Vagina (tissue), 2 donors: ENCODE results near the gene NUDT2. TPM values are rescaled to one million over a fixed set of nuclear protein-coding genes. Genes with fewer than 3 reads are reported as not detected.

ENCODE experiments used
- DNase-seq, 2 donors: peaks; one replicate each; pipeline ENCODE4 v3.0.0-alpha.2; 2017; ENCODE audit errors: extremely low spot score in 2 of 2
- H3K27ac ChIP-seq: fragments of 200-600 bp; sonication (generic); one replicate; pipeline ENCODE4 v1.5.1; 2019
- H3K27me3 ChIP-seq: fragments of 200-600 bp; sonication (generic); one replicate; pipeline ENCODE4 v1.5.1; 2019
- H3K36me3 ChIP-seq, 2 donors: fragments of 200-600 bp; sonication (generic); one replicate each; pipeline ENCODE4 v1.5.1; 2017 to 2019
- H3K4me1 ChIP-seq: fragments of 200-600 bp; sonication (generic); one replicate; pipeline ENCODE4 v1.5.1; 2019
- H3K4me3 ChIP-seq, 2 donors: fragments of 200-600 bp; sonication (generic); 1 replicate in 1 of 2; 2 replicates in 1 of 2; pipeline ENCODE4 v1.5.1; 2016 to 2019
- H3K9me3 ChIP-seq: fragments of 200-600 bp; sonication (generic); one replicate; pipeline ENCODE4 v1.5.1; 2019
- CTCF ChIP-seq, 3 experiments: fragments of 450-650 bp in 2 of 3; fragments of 200-600 bp in 1 of 3; sonication (generic) in 1 of 3; IDR thresholded peaks; one replicate each; pipeline ENCODE4 v1.5.1; 2017 to 2019; ENCODE audit warnings: antibody characterized with exemption in 3 of 3, mild to moderate bottlenecking in 2 of 3, moderate library complexity in 2 of 3
- POLR2A ChIP-seq, 2 donors: fragments of 450-650 bp; IDR thresholded peaks; one replicate each; pipeline ENCODE4 v1.6.1; 2017; ENCODE audit warnings: antibody characterized with exemption in 2 of 2, mild to moderate bottlenecking in 2 of 2, moderate library complexity in 2 of 2
- POLR2AphosphoS5 ChIP-seq, 2 donors: sonication (generic); formaldehyde crosslinking; IDR thresholded peaks; one replicate each; pipeline ENCODE4 v1.9.0; 2017; ENCODE audit warnings: antibody characterized with exemption in 2 of 2, mild to moderate bottlenecking in 2 of 2, low read depth in 1 of 2; ENCODE audit not compliant: insufficient read depth in 1 of 2
- intact Hi-C: fragments of 100-400 bp; cut with DNase I; formaldehyde crosslinking; loops from one replicate; pipeline ENCODE4 v1.15.1; 2023
- total RNA-seq: library from RNA; depleted of rRNA; stranded (reverse); fragments of >200 nt; gene quantifications from one replicate; pipeline ENCODE4 v1.2.3, GENCODE V29; 2016

Gene NUDT2
- total RNA-seq, 1 donor from 2014 or later, result 18.4 TPM

- H3K4me1 ChIP-seq, result peaks cover 33% of the 10 kb centered on the region
- no peak for TF ChIP-seq POLR2A (IDR thresholded peaks at IDR 0.05)
- TF ChIP-seq CTCF (IDR thresholded peaks at IDR 0.05), result no peak
- TF ChIP-seq POLR2AphosphoS5 (IDR thresholded peaks at IDR 0.05; ENCODE audit: insufficient read depth in 1 of 2, low read depth in 1 of 2), result no peak
- no peak overlapping the region for H3K27ac ChIP-seq
- no peaks in the 10 kb centered on the region for H3K27me3 ChIP-seq
- no peak overlapping the region for H3K4me3 ChIP-seq
- H3K36me3 ChIP-seq, result no peaks in the 10 kb centered on the region
- intact Hi-C loops, result no loop called here
- H3K9me3 ChIP-seq, result no peaks in the 10 kb centered on the region
- peak in 1 of 2 donors; percentile 76 for DNase-seq
Measured at GRCh38 chr9:34382054-34382453, 52.7 kb downstream of the NUDT2 start.

- H3K4me3 ChIP-seq, result no peak overlapping the region
- intact Hi-C loops, result no loop called here
- no peak overlapping the region for H3K27ac ChIP-seq
- no peak for DNase-seq
- H3K36me3 ChIP-seq, result no peaks in the 10 kb centered on the region
- no peaks in the 10 kb centered on the region for H3K27me3 ChIP-seq
- TF ChIP-seq CTCF (IDR thresholded peaks at IDR 0.05) (no peak), POLR2AphosphoS5 (IDR thresholded peaks at IDR 0.05; ENCODE audit: insufficient read depth in 1 of 2, low read depth in 1 of 2) (no peak), POLR2A (IDR thresholded peaks at IDR 0.05) (no peak)
- H3K4me1 ChIP-seq, result peaks cover 25% of the 10 kb centered on the region
- no peaks in the 10 kb centered on the region for H3K9me3 ChIP-seq
Measured at GRCh38 chr9:34382879-34383278, 53.5 kb downstream of the NUDT2 start.

- Histone ChIP-seq H3K4me3 (no peak overlapping the region), H3K36me3 (no peaks in the 10 kb centered on the region), H3K27me3 (no peaks in the 10 kb centered on the region), H3K4me1 (peaks cover 25% of the 10 kb centered on the region), H3K9me3 (no peaks in the 10 kb centered on the region), H3K27ac (no peak overlapping the region)
- DNase-seq, result peak in 1 of 2 donors; percentile 70
- intact Hi-C loops, result no loop called here
- no peak for TF ChIP-seq POLR2AphosphoS5 (IDR thresholded peaks at IDR 0.05; ENCODE audit: insufficient read depth in 1 of 2, low read depth in 1 of 2)
- TF ChIP-seq POLR2A (IDR thresholded peaks at IDR 0.05), result no peak
- no peak for TF ChIP-seq CTCF (IDR thresholded peaks at IDR 0.05)
Measured at GRCh38 chr9:34383904-34384303, 54.5 kb downstream of the NUDT2 start.

DNA sequence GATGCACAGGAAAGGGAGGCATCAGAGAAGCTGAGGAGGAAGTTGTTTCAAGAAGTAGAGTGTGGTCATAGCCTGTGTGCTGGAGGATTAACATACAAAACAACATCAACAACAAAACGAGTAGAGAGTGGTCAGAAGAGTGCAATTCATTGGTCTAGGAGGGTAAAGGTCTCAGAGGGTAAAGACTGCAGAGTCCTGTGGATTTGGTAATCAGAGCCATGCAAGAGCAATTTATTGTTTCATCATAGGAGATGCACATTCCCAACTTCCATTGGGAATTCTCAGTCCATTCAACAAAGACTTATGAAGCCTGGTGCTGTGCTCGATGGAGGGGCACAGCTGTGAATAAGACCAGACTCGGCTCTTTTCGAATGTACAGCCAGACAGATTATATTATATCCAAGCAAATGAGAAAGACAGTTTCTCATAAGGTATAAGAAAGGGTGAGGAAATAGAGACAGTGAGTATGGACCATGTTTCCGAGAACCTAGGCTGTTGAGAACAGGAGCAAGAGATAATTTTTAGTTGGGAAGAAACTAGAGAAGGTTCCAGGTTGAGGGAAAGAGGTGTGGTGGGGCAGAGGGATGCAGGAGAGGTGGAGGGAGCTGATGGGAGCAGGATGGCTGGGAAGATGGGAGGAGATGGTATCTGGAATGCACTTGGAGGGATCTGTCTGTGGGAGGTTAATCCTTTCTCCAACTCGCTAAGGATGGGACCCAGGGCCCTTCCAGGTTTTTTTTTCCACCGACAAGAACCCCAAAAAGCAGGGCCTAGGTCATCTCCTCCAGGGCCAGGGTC is 55.2 kb downstream of the NUDT2 start:
- intact Hi-C loops, result no loop called here

More for the DNA sequence above, 55.2 kb downstream of the NUDT2 start:
- Histone ChIP-seq H3K27me3 (no peaks in the 10 kb centered on the region), H3K36me3 (no peaks in the 10 kb centered on the region), H3K4me1 (peaks cover 20% of the 10 kb centered on the region), H3K9me3 (no peaks in the 10 kb centered on the region), H3K27ac (no peak overlapping the region), H3K4me3 (no peak overlapping the region)
- no peak for TF ChIP-seq CTCF (IDR thresholded peaks at IDR 0.05)
- no peak for DNase-seq
